Duodenal mucosa (tissue), 2 donors: Measurements from ENCODE around the gene USP6.
A peak's percentile ranks its signal among the peaks of the same experiment; 100 is the strongest.
"Not testable (repeated sequence)": the region's sequence is repeated elsewhere in the genome, so short reads cannot be mapped to it uniquely, and the experiment has no call there.

Source experiments
- H3K27ac ChIP-seq: one replicate; pipeline ENCODE4 v1.7.0; 2013; ENCODE audit warnings: low read depth, low read length
- H3K27me3 ChIP-seq, 2 donors: one replicate each; pipeline ENCODE4 v1.7.0; 2013; ENCODE audit warnings: low read length in 2 of 2, control low read depth in 1 of 2; ENCODE audit not compliant: insufficient read depth in 2 of 2, control insufficient read depth in 1 of 2
- H3K36me3 ChIP-seq, 2 donors: one replicate each; pipeline ENCODE4 v1.7.0; 2013; ENCODE audit warnings: low read length in 2 of 2, control low read depth in 1 of 2; ENCODE audit not compliant: insufficient read depth in 2 of 2, control insufficient read depth in 1 of 2
- H3K4me1 ChIP-seq, 2 donors: one replicate each; pipeline ENCODE4 v1.7.0; 2013; ENCODE audit warnings: low read length in 2 of 2, control low read depth in 1 of 2; ENCODE audit not compliant: insufficient read depth in 2 of 2, control insufficient read depth in 1 of 2
- H3K4me3 ChIP-seq, 2 donors: one replicate each; pipeline ENCODE4 v1.7.0; 2013; ENCODE audit warnings: low read length in 2 of 2, low read depth in 1 of 2
- H3K9ac ChIP-seq, 2 donors: one replicate each; pipeline ENCODE4 v1.7.0; 2013; ENCODE audit warnings: low read length in 2 of 2, low read depth in 1 of 2
- H3K9me3 ChIP-seq, 2 donors: one replicate each; pipeline ENCODE4 v1.7.0; 2013; ENCODE audit warnings: low read length in 2 of 2, control low read depth in 1 of 2; ENCODE audit not compliant: control insufficient read depth in 1 of 2

USP6 gene

GRCh38 chr17:5115673-5116651 is at the start of gene USP6:
TSS of gene USP6 (plus strand) at chr17:5116032. CDS start at chr17:5130368, 14,336 bp downstream.
- H3K4me3 ChIP-seq: no peak within 1 kb of the TSS
- no peaks in the 10 kb centered on the region for H3K36me3 ChIP-seq
- H3K27ac ChIP-seq: no peak within 1 kb of the TSS
- peaks cover 8 to 12% of the 10 kb centered on the region in 2 donors for H3K27me3 ChIP-seq
- H3K9ac ChIP-seq: no peak within 1 kb of the TSS
- H3K4me1 ChIP-seq: peaks cover 3 to 7% of the 10 kb centered on the region in 2 donors
- H3K9me3 ChIP-seq: no peaks in the 10 kb centered on the region

- H3K4me1 ChIP-seq: no peaks in the 10 kb centered on the region
- no peak overlapping the region for H3K27ac ChIP-seq
- H3K36me3 ChIP-seq: no peaks in the 10 kb centered on the region
- H3K27me3 ChIP-seq: no peaks in the 10 kb centered on the region
- H3K9ac ChIP-seq: no peak overlapping the region
- no peak overlapping the region for H3K4me3 ChIP-seq
- H3K9me3 ChIP-seq: no peaks in the 10 kb centered on the region
Measured at GRCh38 chr17:5068236-5068635, 47.6 kb upstream of the USP6 start.

GRCh38 chr17:5069724-5070123 is 46.1 kb upstream of the USP6 start:
- Histone ChIP-seq H3K4me1 (no peaks in the 10 kb centered on the region), H3K9ac (no peak overlapping the region), H3K36me3 (no peaks in the 10 kb centered on the region), H3K27ac (no peak overlapping the region), H3K27me3 (no peaks in the 10 kb centered on the region), H3K9me3 (no peaks in the 10 kb centered on the region), H3K4me3 (no peak overlapping the region)

- not testable (repeated sequence) for H3K27ac ChIP-seq, H3K9ac ChIP-seq, H3K27me3 ChIP-seq, H3K36me3 ChIP-seq, H3K9me3 ChIP-seq, H3K4me3 ChIP-seq
- H3K4me1 ChIP-seq: peaks cover 5 to 16% of the 10 kb centered on the region in 2 donors
Measured at GRCh38 chr17:5075472-5075871, 40.4 kb upstream of the USP6 start.

- H3K4me3 ChIP-seq: peak overlapping the region; percentile 85 to 98
- H3K27ac ChIP-seq: not testable (repeated sequence)
- peak overlapping the region; percentile 86 to 92 for H3K9ac ChIP-seq
Measured at GRCh38 chr17:5077275-5077674, 38.6 kb upstream of the USP6 start.

GRCh38 chr17:5077781-5078105 is 38.1 kb upstream of the USP6 start:
- H3K36me3 ChIP-seq: peaks cover 2 to 11% of the 10 kb centered on the region in 2 donors
- H3K27me3 ChIP-seq: no peaks in the 10 kb centered on the region
- peak overlapping the region; percentile 86 to 92 for H3K9ac ChIP-seq
- peak overlapping the region; percentile 89 for H3K27ac ChIP-seq
- H3K4me3 ChIP-seq: peak overlapping the region; percentile 85 to 98
- H3K9me3 ChIP-seq: peaks cover under 1 to 4% of the 10 kb centered on the region in 2 donors
- peaks cover 5 to 16% of the 10 kb centered on the region in 2 donors for H3K4me1 ChIP-seq

More at GRCh38 chr17:5077275-5077674, 38.6 kb upstream of the USP6 start:
- H3K4me1 ChIP-seq: peaks cover 5 to 16% of the 10 kb centered on the region in 2 donors
- H3K36me3 ChIP-seq, H3K9me3 ChIP-seq, H3K27me3 ChIP-seq: not testable (repeated sequence)

- Histone ChIP-seq H3K9me3 (peaks cover 7 to 10% of the 10 kb centered on the region in 2 donors), H3K36me3 (peaks cover 6 to 12% of the 10 kb centered on the region in 2 donors), H3K9ac (peak within 1 kb of the TSS; percentile 86 to 92), H3K4me3 (peak within 1 kb of the TSS; percentile 85 to 98), H3K4me1 (peaks cover 5 to 16% of the 10 kb centered on the region in 2 donors), H3K27me3 (no peaks in the 10 kb centered on the region), H3K27ac (peak within 1 kb of the TSS; percentile 89)
Measured at GRCh38 chr17:5078106-5079028, 37.5 kb upstream of the USP6 start, which contains the start of gene ZFP3. TSS of gene ZFP3 (plus strand) at chr17:5078467. CDS start at chr17:5091505, 13,038 bp downstream.

GRCh38 chr17:5080591-5080990 is 35.2 kb upstream of the USP6 start:
- H3K9me3 ChIP-seq: peaks cover 14 to 22% of the 10 kb centered on the region in 2 donors
- H3K27me3 ChIP-seq: no peaks in the 10 kb centered on the region
- H3K27ac ChIP-seq: no peak overlapping the region
- no peak overlapping the region for H3K4me3 ChIP-seq
- H3K4me1 ChIP-seq: peaks cover 5 to 16% of the 10 kb centered on the region in 2 donors
- no peak overlapping the region for H3K9ac ChIP-seq
- H3K36me3 ChIP-seq: peaks cover 9 to 13% of the 10 kb centered on the region in 2 donors

GRCh38 chr17:5092218-5093010 is 23.4 kb upstream of the USP6 start:
- Histone ChIP-seq H3K9ac (no peak overlapping the region), H3K27me3 (no peaks in the 10 kb centered on the region), H3K9me3 (peaks cover 88 to 90% of the 10 kb centered on the region in 2 donors), H3K36me3 (peaks cover 44 to 58% of the 10 kb centered on the region in 2 donors), H3K4me3 (peak overlapping the region; percentile 22 to 28), H3K4me1 (no peaks in the 10 kb centered on the region), H3K27ac (no peak overlapping the region)
